22Rv1 (cell line): ENCODE data around the gene PCGF2.

Source experiments
- H3K27ac ChIP-seq: fragments of 450-650 bp; 2 replicates; pipeline ENCODE4 v1.5.1; 2017
- CTCF ChIP-seq: fragments of 450-650 bp; IDR thresholded peaks from 2 replicates; pipeline ENCODE4 v1.5.1; 2017; ENCODE audit warnings: mild to moderate bottlenecking
- ZFX ChIP-seq: fragments of 450-650 bp; IDR thresholded peaks from 2 replicates; pipeline ENCODE4 v1.6.1; 2017; ENCODE audit warnings: antibody characterized with exemption, borderline replicate concordance

PCGF2 gene

GRCh38 chr17:38741461-38741860 lies 6.7 kb downstream of the PCGF2 start:
- H3K27ac ChIP-seq, result peak overlapping the region; percentile 99
- TF ChIP-seq CTCF (no peak), ZFX (no peak)

GRCh38 chr17:38740806-38741205 lies 7.3 kb downstream of the PCGF2 start:
- H3K27ac ChIP-seq, result peak overlapping the region; percentile 99; the same call in 1 of the 2 replicates
- TF ChIP-seq CTCF (no peak), ZFX (no peak)

GRCh38 chr17:38740044-38740443 lies 8.1 kb downstream of the PCGF2 start:
- H3K27ac ChIP-seq, result no peak overlapping the region
- no peak for TF ChIP-seq ZFX
- TF ChIP-seq CTCF, result no peak

- no peak overlapping the region for H3K27ac ChIP-seq
- TF ChIP-seq ZFX (no peak), CTCF (no peak)
Measured at GRCh38 chr17:38739305-38739704, 8.8 kb downstream of the PCGF2 start.

GRCh38 chr17:38738686-38739085 lies 9.4 kb downstream of the PCGF2 start:
- no peak overlapping the region for H3K27ac ChIP-seq
- TF ChIP-seq CTCF, result no peak
- TF ChIP-seq ZFX, result no peak

GRCh38 chr17:38738007-38738662 lies 10.0 kb downstream of the PCGF2 start:
- peak overlapping the region; percentile 95; the same call in 1 of the 2 replicates for H3K27ac ChIP-seq
- no peak for TF ChIP-seq CTCF
- TF ChIP-seq ZFX, result no peak

- peak overlapping the region; percentile 95 for H3K27ac ChIP-seq
- peak; percentile 93 for TF ChIP-seq CTCF
- TF ChIP-seq ZFX, result no peak
Measured at GRCh38 chr17:38735161-38735997, 12.8 kb downstream of the PCGF2 start.
